ENCODE data around the gene LIG1. TPM values are rescaled to one million over a fixed set of nuclear protein-coding genes. Genes with fewer than 3 reads are reported as not detected.

The LIG1 gene
- total RNA-seq, 1 experiment from 2014 or later = 41.3 TPM

DNA sequence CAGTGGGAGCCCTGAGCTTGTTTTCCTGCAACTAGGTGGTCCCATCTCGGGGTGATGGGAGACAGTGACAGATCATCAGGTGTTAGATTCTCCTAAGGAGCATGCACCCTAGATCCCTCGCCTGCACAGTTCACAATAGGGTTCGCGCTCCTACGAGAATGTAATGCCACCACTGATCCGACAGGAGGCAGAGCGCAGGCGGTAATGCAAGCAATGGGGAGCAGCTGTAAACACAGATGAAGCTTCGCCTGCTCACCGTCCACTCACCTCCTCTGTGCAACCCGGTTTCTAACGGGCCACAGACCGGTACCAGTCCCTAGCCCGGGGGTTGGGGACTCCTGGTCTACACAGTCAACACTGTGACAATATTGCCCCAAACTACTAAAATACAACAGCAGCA, 46.8 kb upstream of the LIG1 start:
- ChIA-PET POLR2A (no interaction called here), CTCF (interaction anchor here (0.6 kb wide), 2 partner anchors 8 to 289 kb away, joined by 3 to 12 read pairs; no protein-coding TSS in a partner anchor)
- no TSS peak for BruUV-seq (replicated peaks)
- Histone ChIP-seq H3K36me3 (ENCODE audit: control insufficient read depth, insufficient read depth, low read length) (no peaks in the 10 kb centered on the region), H3K27me3 (ENCODE audit: control insufficient read depth, insufficient read depth, low read length) (no peaks in the 10 kb centered on the region), H3K4me3 (ENCODE audit: low read depth in 2 of 2, low read length in 2 of 2) (no peak overlapping the region), H3K4me1 (ENCODE audit: control insufficient read depth, insufficient read depth, low read length) (no peaks in the 10 kb centered on the region), H3K27ac (ENCODE audit: low read length) (no peak overlapping the region), H3K9me3 (ENCODE audit: control insufficient read depth, insufficient read depth, low read depth, low read length) (no peaks in the 10 kb centered on the region)
- TF ChIP-seq TCF7L2 (IDR thresholded peaks at IDR 0.05; ENCODE audit: low read depth, low read length) (no peak), SIN3A (IDR thresholded peaks at IDR 0.05; ENCODE audit: borderline replicate concordance, insufficient read depth, low read depth, low read length) (no peak), POLR2AphosphoS5 (IDR thresholded peaks at IDR 0.05; ENCODE audit: low read depth, low read length) (no peak)
- TF ChIP-seq, protein P1, sequence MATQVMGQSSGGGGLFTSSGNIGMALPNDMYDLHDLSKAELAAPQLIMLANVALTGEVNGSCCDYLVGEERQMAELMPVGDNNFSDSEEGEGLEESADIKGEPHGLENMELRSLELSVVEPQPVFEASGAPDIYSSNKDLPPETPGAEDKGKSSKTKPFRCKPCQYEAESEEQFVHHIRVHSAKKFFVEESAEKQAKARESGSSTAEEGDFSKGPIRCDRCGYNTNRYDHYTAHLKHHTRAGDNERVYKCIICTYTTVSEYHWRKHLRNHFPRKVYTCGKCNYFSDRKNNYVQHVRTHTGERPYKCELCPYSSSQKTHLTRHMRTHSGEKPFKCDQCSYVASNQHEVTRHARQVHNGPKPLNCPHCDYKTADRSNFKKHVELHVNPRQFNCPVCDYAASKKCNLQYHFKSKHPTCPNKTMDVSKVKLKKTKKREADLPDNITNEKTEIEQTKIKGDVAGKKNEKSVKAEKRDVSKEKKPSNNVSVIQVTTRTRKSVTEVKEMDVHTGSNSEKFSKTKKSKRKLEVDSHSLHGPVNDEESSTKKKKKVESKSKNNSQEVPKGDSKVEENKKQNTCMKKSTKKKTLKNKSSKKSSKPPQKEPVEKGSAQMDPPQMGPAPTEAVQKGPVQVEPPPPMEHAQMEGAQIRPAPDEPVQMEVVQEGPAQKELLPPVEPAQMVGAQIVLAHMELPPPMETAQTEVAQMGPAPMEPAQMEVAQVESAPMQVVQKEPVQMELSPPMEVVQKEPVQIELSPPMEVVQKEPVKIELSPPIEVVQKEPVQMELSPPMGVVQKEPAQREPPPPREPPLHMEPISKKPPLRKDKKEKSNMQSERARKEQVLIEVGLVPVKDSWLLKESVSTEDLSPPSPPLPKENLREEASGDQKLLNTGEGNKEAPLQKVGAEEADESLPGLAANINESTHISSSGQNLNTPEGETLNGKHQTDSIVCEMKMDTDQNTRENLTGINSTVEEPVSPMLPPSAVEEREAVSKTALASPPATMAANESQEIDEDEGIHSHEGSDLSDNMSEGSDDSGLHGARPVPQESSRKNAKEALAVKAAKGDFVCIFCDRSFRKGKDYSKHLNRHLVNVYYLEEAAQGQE (IDR thresholded peaks at IDR 0.05; ENCODE audit: insufficient read depth in 1 of 2, low read depth in 2 of 2, low read length in 1 of 2) = no peak
- TF ChIP-seq, protein P2, sequence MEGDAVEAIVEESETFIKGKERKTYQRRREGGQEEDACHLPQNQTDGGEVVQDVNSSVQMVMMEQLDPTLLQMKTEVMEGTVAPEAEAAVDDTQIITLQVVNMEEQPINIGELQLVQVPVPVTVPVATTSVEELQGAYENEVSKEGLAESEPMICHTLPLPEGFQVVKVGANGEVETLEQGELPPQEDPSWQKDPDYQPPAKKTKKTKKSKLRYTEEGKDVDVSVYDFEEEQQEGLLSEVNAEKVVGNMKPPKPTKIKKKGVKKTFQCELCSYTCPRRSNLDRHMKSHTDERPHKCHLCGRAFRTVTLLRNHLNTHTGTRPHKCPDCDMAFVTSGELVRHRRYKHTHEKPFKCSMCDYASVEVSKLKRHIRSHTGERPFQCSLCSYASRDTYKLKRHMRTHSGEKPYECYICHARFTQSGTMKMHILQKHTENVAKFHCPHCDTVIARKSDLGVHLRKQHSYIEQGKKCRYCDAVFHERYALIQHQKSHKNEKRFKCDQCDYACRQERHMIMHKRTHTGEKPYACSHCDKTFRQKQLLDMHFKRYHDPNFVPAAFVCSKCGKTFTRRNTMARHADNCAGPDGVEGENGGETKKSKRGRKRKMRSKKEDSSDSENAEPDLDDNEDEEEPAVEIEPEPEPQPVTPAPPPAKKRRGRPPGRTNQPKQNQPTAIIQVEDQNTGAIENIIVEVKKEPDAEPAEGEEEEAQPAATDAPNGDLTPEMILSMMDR (IDR thresholded peaks at IDR 0.05) = no peak; the same call in 1 of the 2 replicates
- intact Hi-C loops (cut with micrococcal nuclease; ENCODE audit: unreplicated experiment) (no loop called here), in situ Hi-C loops (cut with HindIII; ENCODE audit: low pct_unique_long_range_greater_than_20kb, low sequenced_read_pairs) (no loop called here)
- DNase-seq (ENCODE audit: low read depth, low spot score) (no peak), ATAC-seq (no peak)

DNA sequence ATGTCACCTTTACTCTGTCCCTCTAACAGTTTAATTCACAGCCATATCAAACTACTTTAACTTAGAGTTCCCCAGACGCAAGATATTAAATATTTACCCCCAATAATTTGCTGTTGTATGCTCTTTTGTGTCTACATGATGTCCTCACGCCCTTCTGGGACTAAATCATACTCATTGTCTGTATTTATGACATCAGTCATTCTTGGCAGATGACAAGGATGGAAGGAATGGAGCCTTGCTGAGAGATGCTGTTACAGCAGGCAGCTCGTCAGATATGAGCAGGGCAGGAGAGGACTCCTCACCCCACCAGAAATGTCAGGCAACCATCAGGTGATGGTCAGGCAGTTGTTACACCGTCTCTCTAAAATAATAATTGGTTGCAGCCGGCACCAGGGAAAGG, 43.8 kb upstream of the LIG1 start:
- no peak overlapping the region for H3K4me3 ChIP-seq (ENCODE audit: low read depth in 2 of 2, low read length in 2 of 2)
- intact Hi-C loops (cut with micrococcal nuclease; ENCODE audit: unreplicated experiment) (no loop called here), in situ Hi-C loops (cut with HindIII; ENCODE audit: low pct_unique_long_range_greater_than_20kb, low sequenced_read_pairs) (no loop called here)
- H3K36me3 ChIP-seq (ENCODE audit: control insufficient read depth, insufficient read depth, low read length) = no peaks in the 10 kb centered on the region
- no peaks in the 10 kb centered on the region for H3K4me1 ChIP-seq (ENCODE audit: control insufficient read depth, insufficient read depth, low read length)
- ATAC-seq = no peak
- no peaks in the 10 kb centered on the region for H3K9me3 ChIP-seq (ENCODE audit: control insufficient read depth, insufficient read depth, low read depth, low read length)
- no peak for TF ChIP-seq SIN3A (IDR thresholded peaks at IDR 0.05; ENCODE audit: borderline replicate concordance, insufficient read depth, low read depth, low read length)
- TF ChIP-seq, protein P2 (IDR thresholded peaks at IDR 0.05) = no peak
- TF ChIP-seq TCF7L2 (IDR thresholded peaks at IDR 0.05; ENCODE audit: low read depth, low read length) = no peak
- TF ChIP-seq, protein P1 (IDR thresholded peaks at IDR 0.05; ENCODE audit: insufficient read depth in 1 of 2, low read depth in 2 of 2, low read length in 1 of 2) = no peak
- TF ChIP-seq POLR2AphosphoS5 (IDR thresholded peaks at IDR 0.05; ENCODE audit: low read depth, low read length) = no peak
- ChIA-PET CTCF (no interaction called here), POLR2A (no interaction called here)
- no peaks in the 10 kb centered on the region for H3K27me3 ChIP-seq (ENCODE audit: control insufficient read depth, insufficient read depth, low read length)
- DNase-seq (ENCODE audit: low read depth, low spot score) = no peak
- H3K27ac ChIP-seq (ENCODE audit: low read length) = no peak overlapping the region
- no TSS peak for BruUV-seq (replicated peaks)

All from Panc1 (cell line).